Myometrial cell (primary cell): ENCODE measurements around the gene SCYGR6. TPM values are rescaled to one million over a fixed set of nuclear protein-coding genes. Genes with fewer than 3 reads are reported as not detected.

ENCODE experiments used
- total RNA-seq: library from RNA; depleted of rRNA; stranded (reverse); fragments of >200 nt; gene quantifications from 2 replicates; pipeline ENCODE4 v1.2.3, GENCODE V29; 2015

SCYGR6 gene, protein sequence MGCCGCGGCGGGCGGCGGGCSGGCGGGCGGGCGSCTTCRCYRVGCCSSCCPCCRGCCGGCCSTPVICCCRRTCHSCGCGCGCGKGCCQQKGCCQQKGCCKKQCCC
- total RNA-seq, result not detected in 2 replicates

DNA sequence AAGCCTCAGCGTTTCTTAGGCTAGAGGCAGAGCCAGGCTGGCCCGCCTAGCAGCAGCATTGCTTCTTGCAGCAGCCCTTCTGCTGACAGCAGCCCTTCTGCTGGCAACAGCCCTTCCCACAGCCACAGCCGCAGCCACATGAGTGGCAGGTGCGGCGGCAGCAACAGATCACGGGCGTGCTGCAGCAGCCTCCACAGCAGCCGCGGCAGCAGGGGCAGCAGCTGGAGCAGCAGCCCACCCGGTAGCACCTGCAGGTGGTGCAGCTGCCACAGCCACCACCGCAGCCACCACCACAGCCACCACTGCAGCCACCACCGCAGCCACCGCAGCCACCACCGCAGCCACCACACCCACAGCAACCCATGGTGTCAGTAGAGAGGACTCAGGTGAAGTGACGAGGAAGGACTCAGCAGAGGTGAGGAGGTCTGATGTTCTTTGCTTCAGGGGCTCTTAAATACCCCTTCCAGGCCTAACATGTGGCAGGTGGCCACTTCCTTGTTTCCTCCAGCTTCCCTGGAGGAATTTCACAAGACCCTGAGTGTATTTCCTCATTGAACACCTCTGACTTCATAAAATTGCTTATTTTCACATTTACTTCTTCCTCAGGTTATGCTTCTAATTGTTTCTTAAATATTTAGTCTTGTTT, at the start of gene SCYGR6:
Gene SCYGR6, minus strand, starts transcription at position 364 of the 646 bp plus-strand sequence. Its CDS starts 0 bp downstream, at position 364.

DNA sequence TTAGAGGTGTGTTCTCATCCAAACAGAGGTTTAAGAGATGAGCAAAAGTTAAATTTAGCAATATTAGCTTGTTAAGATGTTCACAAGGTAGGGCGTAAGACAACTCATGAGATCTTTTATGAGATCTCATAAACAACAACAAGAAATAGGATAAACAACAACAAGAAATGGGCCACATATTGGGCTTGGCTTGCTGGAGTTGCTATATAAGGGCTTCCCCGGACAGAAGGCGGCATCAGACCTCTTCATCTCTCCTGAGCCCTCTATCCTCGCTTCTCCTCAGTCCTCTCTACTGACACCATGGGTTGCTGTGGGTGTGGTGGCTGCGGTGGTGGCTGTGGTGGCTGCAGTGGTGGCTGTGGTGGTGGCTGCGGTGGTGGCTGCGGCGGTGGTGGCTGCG, 21.0 kb upstream of the SCYGR6 start, which contains the start of gene SCYGR8:
Gene SCYGR8, plus strand, starts transcription at position 301 of the 400 bp plus-strand sequence. Its CDS starts 0 bp downstream, at position 301.

DNA sequence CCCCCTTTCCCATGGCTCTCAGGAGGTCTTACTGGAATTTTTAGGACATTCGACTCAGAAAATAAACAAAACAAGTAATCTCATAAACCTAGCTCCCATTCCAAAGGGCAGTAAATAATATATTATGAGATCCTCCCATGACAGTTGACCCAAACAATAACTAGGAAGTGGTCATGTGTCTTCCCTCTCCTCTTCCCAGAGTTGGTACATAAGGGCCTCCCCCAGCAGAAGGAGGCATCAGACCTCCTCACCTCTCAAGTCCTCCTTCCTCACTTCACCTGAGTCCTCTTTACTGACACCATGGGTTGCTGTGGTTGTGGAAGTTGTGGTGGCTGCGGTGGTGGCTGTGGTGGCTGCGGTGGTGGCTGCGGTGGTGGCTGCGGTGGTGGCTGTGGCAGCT, 3.5 kb upstream of the SCYGR6 start, which contains the start of gene SCYGR7:
Gene SCYGR7, plus strand, starts transcription at position 301 of the 400 bp plus-strand sequence. Its CDS starts 0 bp downstream, at position 301.

DNA sequence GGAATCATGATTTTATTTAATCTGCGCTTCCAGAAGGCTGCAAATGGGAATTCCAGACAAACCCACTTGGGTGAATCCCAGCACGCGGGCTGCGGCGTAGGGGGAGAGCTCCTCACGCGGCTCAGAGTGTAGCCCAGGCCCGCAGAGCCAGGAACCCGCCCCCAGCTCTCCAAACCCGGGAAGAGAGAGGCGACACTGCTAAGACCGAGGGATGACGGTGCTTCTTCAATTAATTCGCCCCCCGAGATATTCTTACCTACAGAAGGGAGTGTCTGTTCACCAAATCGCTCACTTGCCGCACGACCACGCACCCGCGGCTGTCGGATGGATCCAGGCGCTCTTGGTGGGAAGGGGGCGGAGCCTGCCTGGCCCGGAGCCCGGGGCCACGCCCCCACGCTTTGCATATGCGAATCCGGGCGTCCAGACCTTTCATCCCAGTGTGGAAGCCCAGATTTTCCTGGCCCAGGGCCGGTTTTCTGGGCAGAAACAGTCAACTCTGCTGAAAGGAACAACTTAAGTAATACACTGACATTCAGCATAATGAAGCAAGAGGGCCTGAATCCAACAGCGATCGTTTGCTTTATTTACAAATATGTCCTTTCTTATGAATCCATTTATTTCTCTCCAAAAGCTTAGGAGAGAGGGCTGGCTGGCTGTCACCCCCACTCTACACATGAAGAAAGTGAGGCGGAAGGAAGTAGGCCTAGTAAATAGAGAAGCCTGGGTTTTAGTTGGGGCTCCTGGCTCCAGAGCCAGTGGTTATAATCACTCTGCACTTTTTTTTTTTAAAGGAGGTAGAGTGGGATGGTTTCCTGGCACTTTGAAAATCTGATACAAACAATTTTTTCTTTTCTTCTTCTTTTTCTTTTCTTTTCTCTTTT, 6.6 kb downstream of the SCYGR6 start, which contains the start of gene SLC19A3:
Gene SLC19A3, minus strand, starts transcription at position 342 of the 881 bp plus-strand sequence. CDS start 15,710 bp downstream, outside the sequence.

Other genes starting within 250 kb of the SCYGR6 start
- not detected in 2 replicates for gene SCYGR2, start 125.9 kb downstream of the SCYGR6 start, total RNA-seq
- gene SCYGR3, start 109.9 kb downstream of the SCYGR6 start, total RNA-seq, result not detected in 2 replicates
- gene SCYGR4, start 107.3 kb downstream of the SCYGR6 start, total RNA-seq, result not detected in 2 replicates
- gene SCYGR5, start 58.0 kb downstream of the SCYGR6 start, total RNA-seq, result not detected in 2 replicates
- not detected in 2 replicates for gene SLC19A3, start 6.7 kb downstream of the SCYGR6 start, total RNA-seq
- gene SCYGR7, start 3.6 kb upstream of the SCYGR6 start, total RNA-seq, result not detected in 2 replicates
- gene SCYGR8, start 21.1 kb upstream of the SCYGR6 start, total RNA-seq, result not detected in 2 replicates
- 0.18 and 0.86 TPM in 2 replicates for gene CCL20, start 89.1 kb upstream of the SCYGR6 start, total RNA-seq
- gene DAW1, start 146.9 kb upstream of the SCYGR6 start, total RNA-seq, result 2.8 and 9.8 TPM in 2 replicates